HCT116 (cell line): Measurements from ENCODE around the gene AASS. TPM values are rescaled to one million over a fixed set of nuclear protein-coding genes. Genes with fewer than 3 reads are reported as not detected.

Source experiments
- ATAC-seq: fragments of 200-7000 bp; cut with Tn5 transposase; 2 replicates; pipeline ENCODE4 v1.9.1; 2020; ENCODE audit warnings: mild to moderate bottlenecking, moderate library complexity
- BruUV-seq: library from RNA; stranded (reverse); fragments of 400-500 nt; replicated peaks from 2 replicates; lab custom pipeline; 2021; lab: Mats Ljungman, UMichigan
- CTCF ChIA-PET: fragments of 300-600 bp; sonication (Branson Sonifier 250); formaldehyde crosslinking; loops from one replicate; lab custom pipeline; 2021; ENCODE audit warnings: antibody characterized with exemption; lab: Charles Lee
- POLR2A ChIA-PET: fragments of 300-600, 350-600 bp; sonication (Branson Sonifier 250); formaldehyde crosslinking; loops from one replicate; lab custom pipeline; 2021; ENCODE audit warnings: antibody characterized with exemption; lab: Charles Lee
- RAD21 ChIA-PET, 2 experiments: fragments of 300-600 bp; sonication (Branson Sonifier 250); formaldehyde crosslinking; loops; one replicate each; lab custom pipeline; 2023; ENCODE audit warnings: low total read pairs in 2 of 2; ENCODE audit not compliant: uncharacterized antibody in 2 of 2, unreplicated experiment in 2 of 2, low non-redundant PET in 1 of 2; lab: Charles Lee
- DNase-seq: peaks from one replicate; pipeline ENCODE4 v3.0.0-alpha.2; 2010; ENCODE audit warnings: low read depth, low spot score
- H2AFZ ChIP-seq: fragments of 200-600 bp; shearing (Covaris generic), sonication (generic); 2 replicates; pipeline ENCODE4 v1.6.1; 2017; ENCODE audit warnings: low read depth, mixed run types, mixed read lengths, antibody characterized with exemption, low read length; ENCODE audit not compliant: poor library complexity, severe bottlenecking
- H3K27ac ChIP-seq: 2 replicates; pipeline ENCODE4 v1.5.1; 2012; ENCODE audit warnings: low read depth, low read length
- H3K27me3 ChIP-seq: fragments of 200-600 bp; sonication (generic); 2 replicates; pipeline ENCODE4 v1.6.1; 2016; ENCODE audit warnings: mixed run types, low read length, mixed read lengths; ENCODE audit not compliant: insufficient read depth
- H3K36me3 ChIP-seq, 2 experiments: fragments of 200-500 bp in 1 of 2; fragments of 200-600 bp in 1 of 2; sonication (Bioruptor generic) in 1 of 2; sonication (generic) in 1 of 2; 2 replicates each; pipeline versions ENCODE4 v1.5.1 to v1.6.1; 2014 to 2016; ENCODE audit warnings: low read length in 2 of 2, inconsistent platforms in 1 of 2, mixed read lengths in 1 of 2, mixed run types in 1 of 2; ENCODE audit not compliant: insufficient read depth in 2 of 2, control insufficient read depth in 1 of 2
- H3K4me1 ChIP-seq, 2 experiments: fragments of 200-600 bp in 1 of 2; sonication (generic) in 1 of 2; 2 replicates each; pipeline versions ENCODE4 v1.5.1 to v1.6.1; 2012 to 2017; ENCODE audit warnings: low read length in 2 of 2, inconsistent platforms in 1 of 2, mild to moderate bottlenecking in 1 of 2, mixed read lengths in 1 of 2, mixed run types in 1 of 2, moderate library complexity in 1 of 2; ENCODE audit not compliant: insufficient read depth in 2 of 2, control insufficient read depth in 1 of 2
- H3K4me2 ChIP-seq: fragments of 200-600 bp; sonication (generic); 2 replicates; pipeline ENCODE4 v1.6.1; 2017; ENCODE audit warnings: mixed run types, low read length, mixed read lengths
- H3K4me3 ChIP-seq, 2 experiments: fragments of 200-600 bp in 1 of 2; sonication (generic) in 1 of 2; replicated peaks in 1 of 2; 2 replicates each; pipeline ENCODE4 v1.5.1; 2011 to 2016; ENCODE audit warnings: low read length in 2 of 2, control low read depth in 1 of 2, low read depth in 1 of 2, mild to moderate bottlenecking in 1 of 2, mixed read lengths in 1 of 2, mixed run types in 1 of 2
- H3K79me2 ChIP-seq: fragments of 200-600 bp; sonication (generic); 2 replicates; pipeline ENCODE4 v1.6.1; 2017; ENCODE audit warnings: mild to moderate bottlenecking, mixed run types, low read length, moderate library complexity, mixed read lengths; ENCODE audit not compliant: insufficient read depth
- H3K9ac ChIP-seq: fragments of 200-600 bp; sonication (generic); 2 replicates; pipeline ENCODE4 v1.6.1; 2016; ENCODE audit warnings: low read length, mixed read lengths
- H3K9me2 ChIP-seq: fragments of 200-600 bp; sonication (generic), shearing (Covaris generic); 2 replicates; pipeline ENCODE4 v1.6.1; 2017; ENCODE audit warnings: mixed run types, mild to moderate bottlenecking, moderate library complexity; ENCODE audit not compliant: insufficient read depth
- H3K9me3 ChIP-seq, 2 experiments: fragments of 200-500 bp in 1 of 2; fragments of 200-600 bp in 1 of 2; sonication (Bioruptor generic) in 1 of 2; sonication (generic) in 1 of 2; 2 replicates each; pipeline ENCODE4 v1.6.1; 2014 to 2017; ENCODE audit warnings: low read length in 2 of 2, mixed read lengths in 2 of 2, inconsistent platforms in 1 of 2, low read depth in 1 of 2, mild to moderate bottlenecking in 1 of 2, mixed run types in 1 of 2, moderate library complexity in 1 of 2; ENCODE audit not compliant: control insufficient read depth in 1 of 2, insufficient read depth in 1 of 2
- H4K20me1 ChIP-seq: fragments of 200-600 bp; sonication (generic), shearing (Covaris generic); 2 replicates; pipeline ENCODE4 v1.6.1; 2017; ENCODE audit warnings: mixed run types, mild to moderate bottlenecking, moderate library complexity; ENCODE audit not compliant: insufficient read depth
- CBX3 ChIP-seq: IDR thresholded peaks from 2 replicates; pipeline ENCODE4 v1.6.1; 2012; ENCODE audit warnings: low read depth
- CEBPB ChIP-seq: IDR thresholded peaks from 2 replicates; pipeline ENCODE4 v1.6.1; 2012; ENCODE audit warnings: low read depth
- EGR1 ChIP-seq: IDR thresholded peaks from 2 replicates; pipeline ENCODE4 v1.6.1; 2012; ENCODE audit warnings: low read depth
- EZH2 ChIP-seq: fragments of 200-600 bp; sonication (generic); IDR thresholded peaks from 2 replicates; pipeline ENCODE4 v1.6.1; 2017; ENCODE audit warnings: antibody characterized with exemption, mixed run types
- EZH2phosphoT487 ChIP-seq: fragments of 200-600 bp; IDR thresholded peaks from 2 replicates; pipeline ENCODE4 v1.6.1; 2018; ENCODE audit warnings: antibody characterized with exemption, borderline replicate concordance
- FOSL1 ChIP-seq: IDR thresholded peaks from 2 replicates; pipeline ENCODE4 v1.6.1; 2012; ENCODE audit warnings: low read depth
- JUND ChIP-seq: IDR thresholded peaks from 2 replicates; pipeline ENCODE4 v1.6.1; 2012
- POLR2A ChIP-seq: IDR thresholded peaks from 2 replicates; pipeline ENCODE4 v1.7.0; 2011; ENCODE audit warnings: borderline replicate concordance; ENCODE audit not compliant: insufficient read depth, insufficient read length; ENCODE audit errors: extremely low read depth
- POLR2AphosphoS5 ChIP-seq: IDR thresholded peaks from 2 replicates; pipeline ENCODE4 v1.6.1; 2011; ENCODE audit warnings: mild to moderate bottlenecking, low read depth, low read length, moderate library complexity
- SIN3A ChIP-seq: IDR thresholded peaks from 2 replicates; pipeline ENCODE4 v1.6.1; 2012; ENCODE audit warnings: low read depth
- SP1 ChIP-seq: IDR thresholded peaks from 2 replicates; pipeline ENCODE4 v1.6.1; 2012; ENCODE audit warnings: low read depth
- SRF ChIP-seq: IDR thresholded peaks from 2 replicates; pipeline ENCODE4 v1.6.1; 2012; ENCODE audit warnings: low read depth
- TCF7L2 ChIP-seq: IDR thresholded peaks from 2 replicates; pipeline ENCODE4 v1.7.0; 2011; ENCODE audit warnings: borderline replicate concordance, inconsistent platforms; ENCODE audit not compliant: insufficient read depth, insufficient read length; ENCODE audit errors: extremely low read depth
- YY1 ChIP-seq: IDR thresholded peaks from 2 replicates; pipeline ENCODE4 v1.6.1; 2011; ENCODE audit warnings: low read length, low read depth, moderate library complexity, mild to moderate bottlenecking; ENCODE audit not compliant: insufficient replicate concordance; ENCODE audit errors: extremely low read depth
- ZFX ChIP-seq: fragments of 450-650 bp; IDR thresholded peaks from 2 replicates; pipeline ENCODE4 v1.6.1; 2017
- intact Hi-C: fragments of 100-400 bp; cut with micrococcal nuclease; formaldehyde crosslinking; loops from 2 replicates; pipeline ENCODE4 v1.10.0; 2022
- total RNA-seq: library from RNA; stranded (reverse); gene quantifications from one replicate; pipeline ENCODE4 v1.2.1, GENCODE V29; 2021; ENCODE audit not compliant: unreplicated experiment
- TF ChIP-seq, protein P1 (sequence below), 3 experiments: fragments of 200-600 bp in 1 of 3; sonication (generic) in 1 of 3; IDR thresholded peaks in 2 of 3; conservative IDR thresholded peaks in 1 of 3; 2 replicates each; pipeline ENCODE4 v1.5.1; 2012 to 2017; ENCODE audit warnings: low read depth in 2 of 3, low read length in 2 of 3, antibody characterized with exemption in 1 of 3, borderline replicate concordance in 1 of 3, control low read depth in 1 of 3, mild to moderate bottlenecking in 1 of 3, mixed read lengths in 1 of 3, mixed run types in 1 of 3, moderate library complexity in 1 of 3; ENCODE audit not compliant: insufficient read depth in 1 of 3
- TF ChIP-seq, protein P2 (sequence below): IDR thresholded peaks from 2 replicates; pipeline ENCODE4 v1.6.1; 2012; ENCODE audit warnings: low read depth
- TF ChIP-seq, protein P3 (sequence below): IDR thresholded peaks from 2 replicates; pipeline ENCODE4 v1.6.1; 2012

AASS gene
- total RNA-seq, 1 experiment from 2014 or later = 5.1 TPM

DNA sequence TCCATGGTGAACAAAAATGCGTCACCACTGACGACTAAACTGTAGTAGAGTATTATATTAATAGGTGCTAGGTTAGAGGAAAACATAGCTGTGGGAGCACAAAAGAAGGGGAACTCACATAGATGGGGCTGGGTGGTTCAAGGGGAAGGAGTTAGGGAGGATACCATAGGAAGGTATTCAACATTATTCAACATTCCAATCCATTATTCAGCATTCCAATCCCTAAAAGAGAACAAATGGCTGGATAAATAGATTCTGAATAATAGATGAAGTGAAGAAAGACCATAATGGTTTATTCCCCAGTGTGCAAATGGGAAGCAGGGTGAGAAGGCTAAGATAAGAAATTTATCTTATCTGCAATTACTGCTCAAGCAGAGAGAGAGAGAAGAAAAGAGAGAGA, 61.4 kb downstream of the AASS start:
- Histone ChIP-seq H3K4me3 (no peak overlapping the region), H3K9me3 (no peaks in the 10 kb centered on the region), H3K4me1 (no peaks in the 10 kb centered on the region), H4K20me1 (no peaks in the 10 kb centered on the region), H3K27ac (no peak overlapping the region), H3K36me3 (no peaks in the 10 kb centered on the region), H3K4me2 (no peak overlapping the region), H3K27me3 (no peaks in the 10 kb centered on the region), H3K9ac (no peak overlapping the region), H3K9me2 (no peaks in the 10 kb centered on the region), H3K79me2 (no peaks in the 10 kb centered on the region), H2AFZ (no peak overlapping the region)
- POLR2A ChIA-PET = no interaction called here
- TF ChIP-seq EZH2phosphoT487 (no peak), EGR1 (no peak)
- RAD21 ChIA-PET = no interaction called here
- DNase-seq = no peak
- intact Hi-C loops = no loop called here
- BruUV-seq = no TSS peak
- no peak for ATAC-seq
- CTCF ChIA-PET = no interaction called here

DNA sequence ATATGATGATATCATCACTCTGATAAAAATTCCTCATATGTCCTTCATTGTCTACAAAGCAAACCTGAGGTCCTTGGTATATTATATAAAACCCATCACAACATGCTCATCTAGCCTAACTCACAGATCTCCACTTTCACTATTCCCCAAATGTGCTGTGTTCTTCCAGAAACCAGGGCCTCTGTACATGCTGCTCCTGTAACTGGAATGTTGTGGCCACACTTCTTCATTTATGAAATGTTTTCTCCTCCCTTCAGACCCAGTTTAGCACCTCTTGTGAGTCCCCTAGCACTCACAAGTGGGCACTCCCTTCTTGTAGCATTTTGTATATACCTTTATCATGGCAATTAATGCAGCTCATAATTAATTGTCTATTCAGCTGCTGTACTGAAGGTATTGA, 61.9 kb downstream of the AASS start:
- Histone ChIP-seq H4K20me1 (no peaks in the 10 kb centered on the region), H3K27ac (no peak overlapping the region), H3K4me1 (no peaks in the 10 kb centered on the region), H3K79me2 (no peaks in the 10 kb centered on the region), H3K9ac (no peak overlapping the region), H3K4me2 (no peak overlapping the region), H3K36me3 (no peaks in the 10 kb centered on the region), H3K9me2 (no peaks in the 10 kb centered on the region), H2AFZ (no peak overlapping the region), H3K4me3 (no peak overlapping the region), H3K9me3 (no peaks in the 10 kb centered on the region), H3K27me3 (no peaks in the 10 kb centered on the region)
- ChIA-PET CTCF (no interaction called here), RAD21 (no interaction called here), POLR2A (no interaction called here)
- BruUV-seq = no TSS peak
- TF ChIP-seq, protein P1, sequence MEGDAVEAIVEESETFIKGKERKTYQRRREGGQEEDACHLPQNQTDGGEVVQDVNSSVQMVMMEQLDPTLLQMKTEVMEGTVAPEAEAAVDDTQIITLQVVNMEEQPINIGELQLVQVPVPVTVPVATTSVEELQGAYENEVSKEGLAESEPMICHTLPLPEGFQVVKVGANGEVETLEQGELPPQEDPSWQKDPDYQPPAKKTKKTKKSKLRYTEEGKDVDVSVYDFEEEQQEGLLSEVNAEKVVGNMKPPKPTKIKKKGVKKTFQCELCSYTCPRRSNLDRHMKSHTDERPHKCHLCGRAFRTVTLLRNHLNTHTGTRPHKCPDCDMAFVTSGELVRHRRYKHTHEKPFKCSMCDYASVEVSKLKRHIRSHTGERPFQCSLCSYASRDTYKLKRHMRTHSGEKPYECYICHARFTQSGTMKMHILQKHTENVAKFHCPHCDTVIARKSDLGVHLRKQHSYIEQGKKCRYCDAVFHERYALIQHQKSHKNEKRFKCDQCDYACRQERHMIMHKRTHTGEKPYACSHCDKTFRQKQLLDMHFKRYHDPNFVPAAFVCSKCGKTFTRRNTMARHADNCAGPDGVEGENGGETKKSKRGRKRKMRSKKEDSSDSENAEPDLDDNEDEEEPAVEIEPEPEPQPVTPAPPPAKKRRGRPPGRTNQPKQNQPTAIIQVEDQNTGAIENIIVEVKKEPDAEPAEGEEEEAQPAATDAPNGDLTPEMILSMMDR (IDR thresholded peaks at IDR 0.05 in 2 of 3, conservative IDR thresholded peaks at IDR 0.05 in 1 of 3; ENCODE audit: borderline replicate concordance in 1 of 3, insufficient read depth in 1 of 3, low read depth in 2 of 3, low read length in 2 of 3) = no peak
- TF ChIP-seq POLR2A (no peak), YY1 (no peak), CBX3 (no peak), SP1 (no peak), CEBPB (no peak), EZH2 (no peak), SIN3A (no peak), JUND (no peak), EGR1 (no peak), TCF7L2 (no peak), FOSL1 (no peak), ZFX (no peak), SRF (no peak), POLR2AphosphoS5 (no peak)
- TF ChIP-seq, protein P2, sequence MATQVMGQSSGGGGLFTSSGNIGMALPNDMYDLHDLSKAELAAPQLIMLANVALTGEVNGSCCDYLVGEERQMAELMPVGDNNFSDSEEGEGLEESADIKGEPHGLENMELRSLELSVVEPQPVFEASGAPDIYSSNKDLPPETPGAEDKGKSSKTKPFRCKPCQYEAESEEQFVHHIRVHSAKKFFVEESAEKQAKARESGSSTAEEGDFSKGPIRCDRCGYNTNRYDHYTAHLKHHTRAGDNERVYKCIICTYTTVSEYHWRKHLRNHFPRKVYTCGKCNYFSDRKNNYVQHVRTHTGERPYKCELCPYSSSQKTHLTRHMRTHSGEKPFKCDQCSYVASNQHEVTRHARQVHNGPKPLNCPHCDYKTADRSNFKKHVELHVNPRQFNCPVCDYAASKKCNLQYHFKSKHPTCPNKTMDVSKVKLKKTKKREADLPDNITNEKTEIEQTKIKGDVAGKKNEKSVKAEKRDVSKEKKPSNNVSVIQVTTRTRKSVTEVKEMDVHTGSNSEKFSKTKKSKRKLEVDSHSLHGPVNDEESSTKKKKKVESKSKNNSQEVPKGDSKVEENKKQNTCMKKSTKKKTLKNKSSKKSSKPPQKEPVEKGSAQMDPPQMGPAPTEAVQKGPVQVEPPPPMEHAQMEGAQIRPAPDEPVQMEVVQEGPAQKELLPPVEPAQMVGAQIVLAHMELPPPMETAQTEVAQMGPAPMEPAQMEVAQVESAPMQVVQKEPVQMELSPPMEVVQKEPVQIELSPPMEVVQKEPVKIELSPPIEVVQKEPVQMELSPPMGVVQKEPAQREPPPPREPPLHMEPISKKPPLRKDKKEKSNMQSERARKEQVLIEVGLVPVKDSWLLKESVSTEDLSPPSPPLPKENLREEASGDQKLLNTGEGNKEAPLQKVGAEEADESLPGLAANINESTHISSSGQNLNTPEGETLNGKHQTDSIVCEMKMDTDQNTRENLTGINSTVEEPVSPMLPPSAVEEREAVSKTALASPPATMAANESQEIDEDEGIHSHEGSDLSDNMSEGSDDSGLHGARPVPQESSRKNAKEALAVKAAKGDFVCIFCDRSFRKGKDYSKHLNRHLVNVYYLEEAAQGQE = no peak
- TF ChIP-seq, protein P3, sequence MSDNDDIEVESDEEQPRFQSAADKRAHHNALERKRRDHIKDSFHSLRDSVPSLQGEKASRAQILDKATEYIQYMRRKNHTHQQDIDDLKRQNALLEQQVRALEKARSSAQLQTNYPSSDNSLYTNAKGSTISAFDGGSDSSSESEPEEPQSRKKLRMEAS = no peak
- ATAC-seq (no peak), DNase-seq (no peak)
- intact Hi-C loops = no loop called here
